CMK (cell line): ENCODE results near the gene GSG1.
"Not testable (repeated sequence)": the region's sequence is repeated elsewhere in the genome, so short reads cannot be mapped to it uniquely, and the experiment has no call there.

Source experiments
- DNase-seq: peaks from one replicate; pipeline ENCODE4 v3.0.0-alpha.2; 2010; ENCODE audit warnings: low read depth

The GSG1 gene

DNA sequence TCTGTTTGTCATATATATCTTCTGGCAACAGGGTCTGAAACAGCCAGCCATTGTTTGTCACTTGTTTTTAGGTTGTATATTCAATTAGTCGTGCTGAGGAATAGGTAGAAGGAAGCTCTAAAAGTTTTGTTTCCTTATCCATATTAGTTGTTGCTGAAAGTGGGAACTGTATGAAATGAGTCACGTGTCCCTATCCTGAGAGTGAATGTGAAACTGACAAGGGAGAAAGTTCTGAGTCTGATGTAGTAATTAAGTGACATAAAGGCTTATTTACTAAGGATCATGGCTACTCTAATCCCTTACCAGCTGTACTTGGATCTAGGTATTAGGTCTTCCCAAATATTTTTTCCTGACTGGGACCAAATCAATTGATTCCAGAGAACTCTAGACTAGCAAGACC is 42.9 kb downstream of the GSG1 start:
- DNase-seq, result no peak

DNA sequence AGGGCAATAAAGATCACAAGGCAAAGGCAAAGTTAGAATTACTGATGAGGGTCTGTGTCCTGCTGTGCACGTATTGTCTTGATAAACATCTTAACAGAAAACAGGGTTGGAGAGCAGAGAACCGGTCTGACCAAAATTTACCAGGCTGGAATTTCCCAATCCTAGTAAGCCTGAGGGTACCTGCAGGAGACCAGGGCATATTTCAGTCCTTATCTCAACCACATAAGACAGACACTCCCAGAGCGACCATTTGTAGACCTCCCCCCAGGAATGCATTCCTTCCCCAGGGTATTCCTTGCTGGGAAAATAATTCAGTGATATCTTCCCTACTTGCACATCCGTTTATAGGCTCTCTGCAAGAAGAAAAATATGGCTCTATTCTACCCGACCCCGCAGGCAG is 49.9 kb downstream of the GSG1 start:
- DNase-seq, result not testable (repeated sequence)

DNA sequence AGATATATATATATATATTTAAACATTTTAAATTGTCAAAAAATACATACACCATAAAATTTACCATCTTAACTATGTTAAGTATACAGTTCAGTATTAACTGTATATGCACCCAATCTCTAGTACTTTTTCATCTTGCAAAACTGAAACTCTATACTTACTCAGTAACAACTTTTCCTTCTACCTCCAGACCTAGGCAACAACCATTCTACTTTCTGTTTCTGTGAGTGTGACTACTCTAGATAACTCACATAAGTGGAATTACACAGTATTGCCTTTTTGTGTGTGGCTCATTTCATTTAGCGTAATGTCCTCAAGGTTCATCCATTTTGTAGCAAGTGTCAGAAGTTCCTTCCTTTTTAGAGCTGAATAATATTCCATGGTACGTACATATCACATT is 51.0 kb downstream of the GSG1 start:
- DNase-seq, result no peak

DNA sequence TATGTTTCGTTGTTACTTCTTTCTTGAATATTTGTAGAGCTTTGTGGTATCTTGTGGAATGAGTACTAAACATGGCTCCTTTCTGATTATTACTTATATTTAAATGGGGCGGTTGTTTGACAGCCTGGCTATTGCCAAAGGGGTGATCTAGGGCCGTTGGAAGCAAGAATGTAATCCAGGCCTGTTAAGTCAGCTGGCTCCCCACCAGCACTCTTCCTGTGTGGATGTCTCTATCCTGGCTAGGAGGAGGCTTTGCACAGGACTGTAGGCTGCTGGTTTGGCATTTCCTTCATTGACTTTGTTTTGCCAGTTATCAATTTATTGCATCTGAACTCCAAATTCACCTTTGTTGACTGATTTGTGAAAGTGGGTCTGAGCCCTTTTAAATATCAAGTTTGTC is 53.7 kb downstream of the GSG1 start:
- no peak for DNase-seq

DNA sequence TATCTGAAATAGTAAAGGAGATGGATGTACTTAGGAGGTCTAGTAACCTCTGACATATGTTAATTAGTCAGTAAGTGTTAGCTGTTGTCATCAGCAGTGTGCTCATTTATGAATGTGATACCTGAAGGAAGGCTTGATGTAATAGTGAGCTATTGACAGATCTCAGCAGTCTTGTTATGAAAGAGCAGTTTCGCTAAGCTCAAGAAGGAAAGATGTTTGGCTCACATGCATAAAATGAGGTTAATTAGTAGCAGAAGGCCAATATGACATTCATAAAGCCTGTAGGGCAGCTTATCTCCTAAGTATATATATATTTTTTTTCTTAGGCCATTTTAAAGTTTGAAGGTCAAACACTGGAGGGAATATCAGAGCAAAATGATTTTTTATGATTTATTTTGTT is 56.5 kb downstream of the GSG1 start:
- DNase-seq, result no peak

DNA sequence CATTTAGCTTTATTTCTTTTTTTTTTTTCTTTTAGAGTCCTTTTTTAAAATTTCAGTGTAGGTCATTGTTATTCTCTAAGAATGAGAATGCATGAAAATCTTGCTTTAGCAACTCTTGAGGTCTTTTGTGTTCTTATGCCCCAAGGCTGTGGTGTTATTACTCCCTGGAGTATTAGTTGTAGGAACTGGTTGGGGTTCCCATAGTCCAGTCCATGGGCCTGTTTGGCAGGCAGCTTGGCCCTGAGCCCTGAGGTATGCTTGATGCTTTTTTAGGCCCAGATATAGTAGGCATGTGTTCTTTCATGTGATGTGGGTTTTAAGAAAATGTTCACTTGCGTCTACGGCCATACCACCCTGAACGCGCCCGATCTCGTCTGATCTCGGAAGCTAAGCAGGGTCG is 57.7 kb downstream of the GSG1 start:
- no peak for DNase-seq

DNA sequence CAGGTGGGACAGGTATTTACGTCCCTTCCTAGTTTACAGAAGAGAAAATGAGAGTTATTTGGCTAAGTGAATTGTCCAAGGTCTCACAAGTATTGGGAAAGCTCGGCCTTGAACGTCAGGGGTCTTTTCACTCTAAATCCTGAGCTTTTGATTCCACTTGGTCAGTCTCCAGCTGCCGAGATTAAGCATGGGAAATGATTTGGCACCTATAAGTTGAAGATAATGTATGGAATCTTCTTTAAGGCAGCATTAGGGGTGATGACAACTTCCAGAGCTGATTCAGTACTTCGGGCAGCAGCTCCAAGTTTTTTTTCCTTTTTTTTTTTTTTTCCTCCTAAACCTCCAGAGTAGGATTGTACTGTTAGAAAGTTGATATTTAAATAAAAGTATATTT is 58.6 kb downstream of the GSG1 start:
- no peak for DNase-seq

DNA sequence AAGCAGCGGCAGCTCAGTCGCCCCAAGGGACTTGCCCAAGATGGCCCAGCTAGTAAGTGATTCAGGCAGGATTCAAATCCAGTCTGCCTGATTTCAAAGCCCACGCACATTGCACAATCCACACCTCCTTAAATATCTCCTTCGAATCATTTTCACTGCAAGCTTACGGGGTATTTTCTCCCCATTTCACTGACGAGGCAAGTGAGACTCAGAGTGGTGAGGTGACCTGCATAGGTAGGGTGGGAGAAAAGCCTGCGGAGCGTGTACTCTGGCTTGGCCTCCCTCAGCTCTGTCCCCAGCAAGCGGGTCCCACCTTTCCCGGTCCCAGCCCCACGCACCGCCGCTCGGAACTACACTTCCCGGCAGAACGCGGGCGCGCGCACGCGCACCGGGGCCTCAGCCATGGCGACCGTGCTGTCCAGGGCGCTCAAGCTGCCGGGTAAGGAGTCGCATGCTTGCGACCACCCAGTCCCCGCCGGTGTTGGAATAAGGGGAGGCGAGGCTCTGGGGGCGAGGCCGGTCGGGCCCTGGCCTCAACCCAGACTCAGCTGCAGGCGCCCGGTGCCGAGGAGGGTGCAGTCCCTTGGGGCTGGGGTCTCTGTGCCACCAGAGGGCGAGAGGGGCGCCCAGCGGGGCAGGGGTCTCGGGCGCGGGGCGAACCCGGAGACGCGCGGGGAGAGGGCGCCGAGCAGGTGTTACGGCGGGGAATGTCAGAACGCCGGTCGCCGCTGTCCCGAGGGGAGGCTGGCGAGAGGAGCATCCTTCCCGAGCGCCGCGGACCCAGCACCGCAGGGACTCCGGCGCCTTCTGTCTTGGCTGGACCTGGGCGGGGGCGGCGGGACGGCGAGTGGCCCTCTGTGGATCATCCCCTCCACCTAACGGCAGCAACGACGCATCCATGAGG is 59.2 kb downstream of the GSG1 start, which contains the start of gene FAM234B:
TSS of gene FAM234B (plus strand) at position 380 of the 904 bp plus-strand sequence. CDS start at position 403, 23 bp downstream.
- no peak for DNase-seq

DNA sequence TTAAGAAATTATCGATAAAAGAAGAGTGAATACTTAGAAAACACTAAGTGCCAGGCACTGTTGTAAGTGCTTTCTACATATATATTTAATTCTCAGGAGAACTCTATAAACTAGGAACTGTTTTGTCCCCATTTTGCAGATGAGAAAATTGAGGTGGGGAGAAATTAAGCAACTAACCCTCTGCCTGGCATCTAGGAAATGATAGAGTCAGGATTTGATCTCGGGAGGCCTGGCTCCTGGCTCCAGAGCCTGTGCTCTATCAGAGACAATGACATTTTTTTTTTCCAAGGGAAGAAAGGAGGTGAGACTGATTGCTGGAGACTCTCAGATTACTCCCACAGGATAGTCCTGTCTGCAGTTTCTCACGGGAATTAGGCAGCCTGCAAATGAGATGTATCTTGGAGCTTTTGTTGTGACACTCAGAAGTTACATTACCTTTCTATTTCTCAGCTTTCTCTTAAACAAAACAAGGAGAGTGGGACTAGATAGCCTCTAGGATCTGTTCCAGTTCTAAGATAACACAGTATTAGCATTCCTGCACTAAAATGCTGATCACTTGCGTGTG is 60.7 kb downstream of the GSG1 start:
- no peak for DNase-seq

DNA sequence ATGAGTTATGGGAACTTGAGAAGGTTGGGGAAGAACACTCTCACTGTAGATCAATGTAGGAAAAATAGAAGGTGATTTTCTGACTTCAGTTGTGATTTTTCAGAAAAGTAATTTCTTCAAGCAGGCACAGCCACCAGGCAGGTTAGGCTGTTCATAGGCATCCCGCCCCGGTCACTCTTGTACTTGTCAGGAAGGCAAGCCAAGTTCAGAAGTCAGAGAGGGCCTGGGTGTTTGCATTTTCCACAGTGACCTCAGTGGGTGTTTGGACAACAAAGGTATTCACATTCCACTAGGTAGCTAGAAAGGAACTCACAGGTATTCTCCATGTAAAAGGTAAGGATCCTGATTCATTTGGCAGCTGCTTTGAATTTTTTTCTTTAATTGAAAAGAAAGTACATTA is 62.2 kb downstream of the GSG1 start:
- DNase-seq, result no peak

DNA sequence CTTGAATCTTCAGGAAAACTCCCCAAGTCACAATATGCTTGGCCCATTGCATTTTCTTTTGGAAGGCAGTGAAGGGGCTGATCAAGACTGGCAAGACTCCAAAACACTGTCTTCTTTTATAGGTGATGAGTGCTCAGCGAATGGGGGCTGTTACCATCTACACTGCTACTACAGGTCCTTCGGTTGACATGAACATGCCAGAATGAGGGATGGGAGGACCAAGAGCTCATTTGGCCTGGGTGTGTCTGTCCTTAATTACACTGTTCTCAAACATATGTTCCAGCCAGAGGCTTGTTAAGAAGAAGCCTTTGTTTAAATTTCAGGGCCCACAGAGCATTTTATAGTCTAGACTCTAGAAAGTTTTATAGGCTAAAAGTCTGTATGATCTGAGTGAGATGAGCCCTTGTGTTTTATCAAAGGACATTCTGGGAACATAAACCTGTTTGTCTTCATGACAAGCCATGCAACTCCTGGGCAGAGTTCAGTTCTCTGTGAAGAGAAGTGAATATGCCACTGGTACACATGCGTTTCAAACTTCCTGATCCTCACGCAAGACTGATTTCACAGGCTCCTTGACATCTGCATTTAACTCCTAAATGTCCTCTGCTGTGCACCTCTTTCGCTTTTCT is 64.0 kb downstream of the GSG1 start:
- no peak for DNase-seq

DNA sequence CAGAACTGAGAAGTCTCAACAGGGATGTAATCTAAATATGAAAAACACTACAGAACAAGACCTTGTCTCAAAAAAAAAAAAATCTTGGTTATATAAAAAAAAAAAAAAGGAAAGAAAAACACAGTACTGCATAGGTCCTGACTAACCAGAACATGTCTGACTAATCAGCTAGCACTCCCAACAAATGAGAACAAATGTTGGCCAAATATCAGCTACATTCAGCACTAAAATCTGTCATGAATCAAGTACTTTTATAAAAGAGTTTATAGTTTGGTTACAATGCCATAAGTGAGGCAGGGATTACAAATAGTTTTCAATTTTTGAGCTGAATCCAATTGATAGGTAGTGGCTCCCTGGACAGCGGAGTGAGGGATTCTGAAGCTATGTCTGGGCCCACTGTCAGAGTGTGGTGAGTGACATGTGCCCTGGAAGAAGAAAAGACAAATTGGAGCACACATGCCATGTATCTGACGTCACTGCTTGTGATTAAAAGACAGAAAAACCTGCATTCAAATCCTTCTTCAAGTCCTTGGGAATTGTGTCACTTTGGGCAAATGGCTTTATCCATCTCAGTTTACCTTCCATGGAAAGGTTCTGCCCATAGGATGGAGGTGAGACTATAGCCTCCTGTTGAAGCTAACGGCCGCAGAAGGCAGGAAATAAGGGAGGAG is 64.8 kb downstream of the GSG1 start:
- no peak for DNase-seq

DNA sequence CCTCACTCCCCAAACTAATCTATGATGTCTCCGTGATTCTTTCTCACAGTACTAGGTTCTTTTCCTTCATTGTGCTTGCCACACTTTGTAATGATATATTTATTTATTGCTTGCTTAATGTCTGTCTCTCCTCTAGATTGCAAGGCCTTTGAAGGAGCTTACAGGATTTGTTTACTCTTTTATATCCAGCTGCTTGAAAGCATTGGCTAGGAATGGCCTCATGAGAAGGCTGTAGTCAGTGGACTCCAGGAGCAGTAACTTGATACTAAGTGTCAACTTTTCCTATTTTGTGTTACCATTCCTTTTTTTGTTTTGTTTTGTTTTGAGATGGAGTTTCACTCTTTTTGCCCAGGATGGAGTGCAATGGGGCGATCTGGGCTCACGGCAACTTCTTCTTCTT is 66.6 kb downstream of the GSG1 start:
- DNase-seq, result no peak

DNA sequence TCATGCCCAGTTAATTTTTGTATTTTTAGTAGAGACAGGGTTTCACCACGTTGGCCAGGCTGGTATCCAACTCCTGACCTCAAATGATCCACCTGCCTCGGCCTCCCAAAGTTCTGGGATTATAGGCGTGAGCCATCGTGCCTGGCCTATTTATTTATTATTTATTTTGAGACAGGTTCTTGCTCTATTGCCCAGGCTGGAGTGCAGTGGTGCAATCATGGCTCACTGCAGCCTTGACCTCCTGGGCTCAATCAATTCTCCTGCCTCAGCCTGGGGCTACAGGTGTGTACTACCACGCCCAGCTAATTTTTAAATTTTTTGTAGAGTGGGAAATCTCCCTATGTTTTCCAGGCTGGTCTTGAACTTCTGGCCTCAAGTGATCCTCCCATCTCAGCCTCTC is 68.1 kb downstream of the GSG1 start:
- DNase-seq, result not testable (repeated sequence)
